Activated CD4-positive, alpha-beta T cell treated with anti-CD3 and anti-CD28 coated beads, Interleukin-2, amount 10 ng/mL, durations not matched to agents 24 days and 14 days (primary cell): ENCODE measurements around the gene ABCC2. TPM values are rescaled to one million over a fixed set of nuclear protein-coding genes. Genes with fewer than 3 reads are reported as not detected.
A peak's percentile ranks its signal among the peaks of the same experiment; 100 is the strongest.
"Not testable (repeated sequence)": the region's sequence is repeated elsewhere in the genome, so short reads cannot be mapped to it uniquely, and the experiment has no call there.

ENCODE experiments used
- DNase-seq: peaks from one replicate; pipeline ENCODE4 v3.0.0; 2022
- H3K27ac Mint-ChIP-seq: one replicate; pipeline ENCODE4 v1.8.0; 2022; ENCODE audit warnings: mild to moderate bottlenecking, mixed read lengths
- H3K27me3 Mint-ChIP-seq: one replicate; pipeline ENCODE4 v1.8.0; 2022; ENCODE audit warnings: mixed read lengths
- H3K36me3 Mint-ChIP-seq: one replicate; pipeline ENCODE4 v1.8.0; 2022; ENCODE audit warnings: low read depth, mild to moderate bottlenecking, mixed read lengths
- H3K4me1 Mint-ChIP-seq: one replicate; pipeline ENCODE4 v1.8.0; 2021; ENCODE audit warnings: mixed read lengths
- H3K4me3 Mint-ChIP-seq: one replicate; pipeline ENCODE4 v1.8.0; 2022; ENCODE audit warnings: mild to moderate bottlenecking, moderate library complexity, mixed read lengths
- H3K9me3 Mint-ChIP-seq: one replicate; pipeline ENCODE4 v1.8.0; 2021; ENCODE audit warnings: mixed read lengths
- intact Hi-C: fragments of 100-400 bp; cut with micrococcal nuclease; formaldehyde crosslinking; loops from one replicate; pipeline ENCODE4 v1.15.1; 2023
- total RNA-seq: library from RNA; stranded (reverse); gene quantifications from 2 replicates; pipeline ENCODE4 v1.2.3, GENCODE V29; 2022

Gene ABCC2
- total RNA-seq, 1 donor from 2014 or later, result 1.3 TPM

GRCh38 chr10:99858849-99859248 is 76.4 kb downstream of the ABCC2 start:
- H3K4me1 Mint-ChIP-seq, result no peaks in the 10 kb centered on the region
- intact Hi-C loops, result no loop called here
- peaks cover 24% of the 10 kb centered on the region for H3K27me3 Mint-ChIP-seq
- H3K9me3 Mint-ChIP-seq, result no peaks in the 10 kb centered on the region
- no peaks in the 10 kb centered on the region for H3K36me3 Mint-ChIP-seq
- H3K27ac Mint-ChIP-seq, result no peak overlapping the region
- DNase-seq, result peak; percentile 47
- no peak overlapping the region for H3K4me3 Mint-ChIP-seq

GRCh38 chr10:99859585-99859984 is 77.1 kb downstream of the ABCC2 start:
- DNase-seq, result peak; percentile 53
- Mint-ChIP-seq H3K4me1 (no peaks in the 10 kb centered on the region), H3K4me3 (no peak overlapping the region), H3K9me3 (no peaks in the 10 kb centered on the region), H3K36me3 (no peaks in the 10 kb centered on the region), H3K27me3 (peaks cover 30% of the 10 kb centered on the region), H3K27ac (no peak overlapping the region)
- intact Hi-C loops, result no loop called here

- Mint-ChIP-seq H3K27ac (no peak overlapping the region), H3K4me3 (no peak overlapping the region), H3K9me3 (peaks cover 3% of the 10 kb centered on the region)
Measured at GRCh38 chr10:99860466-99860865, 78.0 kb downstream of the ABCC2 start.

GRCh38 chr10:99863535-99864240 is 81.2 kb downstream of the ABCC2 start:
- H3K36me3 Mint-ChIP-seq, H3K27ac Mint-ChIP-seq, H3K4me3 Mint-ChIP-seq, DNase-seq, H3K4me1 Mint-ChIP-seq, intact Hi-C loops: not testable (repeated sequence)
- Mint-ChIP-seq H3K27me3 (peaks cover 62% of the 10 kb centered on the region), H3K9me3 (peaks cover 22% of the 10 kb centered on the region)

More at GRCh38 chr10:99860466-99860865, 78.0 kb downstream of the ABCC2 start:
- intact Hi-C loops, result no loop called here
- DNase-seq, result no peak
- Mint-ChIP-seq H3K27me3 (peaks cover 34% of the 10 kb centered on the region), H3K36me3 (no peaks in the 10 kb centered on the region), H3K4me1 (no peaks in the 10 kb centered on the region)

GRCh38 chr10:99867250-99867649 is 84.8 kb downstream of the ABCC2 start:
- H3K27ac Mint-ChIP-seq, intact Hi-C loops, H3K36me3 Mint-ChIP-seq, H3K4me3 Mint-ChIP-seq, H3K4me1 Mint-ChIP-seq, DNase-seq: not testable (repeated sequence)
- Mint-ChIP-seq H3K9me3 (peaks cover 22% of the 10 kb centered on the region), H3K27me3 (peaks cover 79% of the 10 kb centered on the region)

- Mint-ChIP-seq H3K4me3 (peak overlapping the region; percentile 61), H3K4me1 (peaks cover 11% of the 10 kb centered on the region), H3K36me3 (no peaks in the 10 kb centered on the region), H3K9me3 (peaks cover 22% of the 10 kb centered on the region), H3K27me3 (peaks cover 83% of the 10 kb centered on the region), H3K27ac (no peak overlapping the region)
- intact Hi-C loops, result loop anchor here (1.0 kb wide), 1 partner anchor 140 kb away; the partner anchor contains the start of gene DNMBP
- DNase-seq, result no peak
Measured at GRCh38 chr10:99869581-99870122, 87.2 kb downstream of the ABCC2 start.

GRCh38 chr10:99870123-99870730 is 87.8 kb downstream of the ABCC2 start:
- intact Hi-C loops, result loop anchor here (1.0 kb wide), 1 partner anchor 139 kb away; the partner anchor contains the start of gene DNMBP
- Mint-ChIP-seq H3K4me3 (peak overlapping the region; percentile 61), H3K9me3 (peaks cover 21% of the 10 kb centered on the region), H3K4me1 (peaks cover 11% of the 10 kb centered on the region), H3K27ac (peak overlapping the region; percentile 71), H3K27me3 (peaks cover 81% of the 10 kb centered on the region), H3K36me3 (no peaks in the 10 kb centered on the region)
- DNase-seq, result peak; percentile 75

GRCh38 chr10:99872367-99873162 is 90.1 kb downstream of the ABCC2 start:
- peaks cover 60% of the 10 kb centered on the region for H3K27me3 Mint-ChIP-seq
- no peak overlapping the region for H3K4me3 Mint-ChIP-seq
- no peak overlapping the region for H3K27ac Mint-ChIP-seq
- DNase-seq, result no peak
- intact Hi-C loops, result no loop called here
- H3K9me3 Mint-ChIP-seq, result peaks cover 1% of the 10 kb centered on the region
- H3K36me3 Mint-ChIP-seq, result no peaks in the 10 kb centered on the region
- peaks cover 11% of the 10 kb centered on the region for H3K4me1 Mint-ChIP-seq

- H3K4me3 Mint-ChIP-seq, result no peak overlapping the region
- intact Hi-C loops, result no loop called here
- H3K4me1 Mint-ChIP-seq, result peaks cover 13% of the 10 kb centered on the region
- H3K27ac Mint-ChIP-seq, result no peak overlapping the region
- no peak for DNase-seq
- H3K27me3 Mint-ChIP-seq, result peaks cover 48% of the 10 kb centered on the region
- H3K9me3 Mint-ChIP-seq, result no peaks in the 10 kb centered on the region
- H3K36me3 Mint-ChIP-seq, result no peaks in the 10 kb centered on the region
Measured at GRCh38 chr10:99873846-99874245, 91.4 kb downstream of the ABCC2 start.

GRCh38 chr10:99874341-99875085 is 92.1 kb downstream of the ABCC2 start:
- peaks cover 43% of the 10 kb centered on the region for H3K27me3 Mint-ChIP-seq
- H3K4me1 Mint-ChIP-seq, result peaks cover 13% of the 10 kb centered on the region
- no peak overlapping the region for H3K27ac Mint-ChIP-seq
- no peak for DNase-seq
- no peaks in the 10 kb centered on the region for H3K36me3 Mint-ChIP-seq
- intact Hi-C loops, result no loop called here
- no peaks in the 10 kb centered on the region for H3K9me3 Mint-ChIP-seq
- H3K4me3 Mint-ChIP-seq, result no peak overlapping the region

GRCh38 chr10:99875473-99875872 is 93.0 kb downstream of the ABCC2 start:
- DNase-seq, result no peak
- Mint-ChIP-seq H3K36me3 (peaks cover 2% of the 10 kb centered on the region), H3K27ac (no peak overlapping the region), H3K9me3 (no peaks in the 10 kb centered on the region), H3K4me1 (peaks cover 4% of the 10 kb centered on the region), H3K4me3 (no peak overlapping the region), H3K27me3 (peaks cover 35% of the 10 kb centered on the region)
- intact Hi-C loops, result no loop called here

- DNase-seq, result no peak
- intact Hi-C loops, result no loop called here
- H3K4me1 Mint-ChIP-seq, result peaks cover 7% of the 10 kb centered on the region
- H3K4me3 Mint-ChIP-seq, result no peak overlapping the region
- H3K9me3 Mint-ChIP-seq, result no peaks in the 10 kb centered on the region
- H3K36me3 Mint-ChIP-seq, result peaks cover 2% of the 10 kb centered on the region
- no peak overlapping the region for H3K27ac Mint-ChIP-seq
- peaks cover 1% of the 10 kb centered on the region for H3K27me3 Mint-ChIP-seq
Measured at GRCh38 chr10:99880080-99880835, 97.8 kb downstream of the ABCC2 start.

- H3K27me3 Mint-ChIP-seq, result no peaks in the 10 kb centered on the region
- H3K4me1 Mint-ChIP-seq, result peaks cover 7% of the 10 kb centered on the region
- intact Hi-C loops, result no loop called here
- H3K9me3 Mint-ChIP-seq, result no peaks in the 10 kb centered on the region
- H3K27ac Mint-ChIP-seq, result no peak overlapping the region
- no peak for DNase-seq
- H3K36me3 Mint-ChIP-seq, result peaks cover 2% of the 10 kb centered on the region
- no peak overlapping the region for H3K4me3 Mint-ChIP-seq
Measured at GRCh38 chr10:99881371-99881770, 98.9 kb downstream of the ABCC2 start.
